ENCODE measurements around the gene SORCS2. TPM values are rescaled to one million over a fixed set of nuclear protein-coding genes. Genes with fewer than 3 reads are reported as not detected.

The SORCS2 gene
- total and polyA plus RNA-seq, 3 donors from 2014 or later, result 2.7 to 4.6 (median 2.9) TPM

- H3K27ac ChIP-seq, result no peak overlapping the region
- 79 to 81% methylated on average over 12 of the region's 12 CpGs for WGBS, 2 donors
- TF ChIP-seq CTCF (IDR thresholded peaks at IDR 0.05), result no peak
- no peak for TF ChIP-seq POLR2A (IDR thresholded peaks at IDR 0.05)
- H3K36me3 ChIP-seq (ENCODE audit: low read depth, missing control alignments), result no peaks in the 10 kb centered on the region
- no peak overlapping the region for H3K4me3 ChIP-seq
- DNase-seq, result no peak
- peaks cover 3% of the 10 kb centered on the region for H3K4me1 ChIP-seq
- no peaks in the 10 kb centered on the region for H3K9me3 ChIP-seq
- intact Hi-C loops (cut with DNase I; ENCODE audit: low total_unique reads), result no loop called here
- no peaks in the 10 kb centered on the region for H3K27me3 ChIP-seq
These were observed 337.2 kb downstream of the SORCS2 start for GRCh38 chr4:7529368-7530080.

- H3K4me3 ChIP-seq, result no peak overlapping the region
- WGBS, 2 donors, result 75 to 90% methylated on average over 6 to 7 of the region's 7 CpGs
- TF ChIP-seq CTCF (IDR thresholded peaks at IDR 0.05) (no peak), POLR2A (IDR thresholded peaks at IDR 0.05) (no peak)
- H3K36me3 ChIP-seq (ENCODE audit: low read depth, missing control alignments), result no peaks in the 10 kb centered on the region
- H3K4me1 ChIP-seq, result peaks cover 3% of the 10 kb centered on the region
- no peaks in the 10 kb centered on the region for H3K9me3 ChIP-seq
- intact Hi-C loops (cut with DNase I; ENCODE audit: low total_unique reads), result no loop called here
- no peaks in the 10 kb centered on the region for H3K27me3 ChIP-seq
- H3K27ac ChIP-seq, result no peak overlapping the region
- no peak for DNase-seq
These were observed 337.7 kb downstream of the SORCS2 start for GRCh38 chr4:7530082-7530481.

DNA sequence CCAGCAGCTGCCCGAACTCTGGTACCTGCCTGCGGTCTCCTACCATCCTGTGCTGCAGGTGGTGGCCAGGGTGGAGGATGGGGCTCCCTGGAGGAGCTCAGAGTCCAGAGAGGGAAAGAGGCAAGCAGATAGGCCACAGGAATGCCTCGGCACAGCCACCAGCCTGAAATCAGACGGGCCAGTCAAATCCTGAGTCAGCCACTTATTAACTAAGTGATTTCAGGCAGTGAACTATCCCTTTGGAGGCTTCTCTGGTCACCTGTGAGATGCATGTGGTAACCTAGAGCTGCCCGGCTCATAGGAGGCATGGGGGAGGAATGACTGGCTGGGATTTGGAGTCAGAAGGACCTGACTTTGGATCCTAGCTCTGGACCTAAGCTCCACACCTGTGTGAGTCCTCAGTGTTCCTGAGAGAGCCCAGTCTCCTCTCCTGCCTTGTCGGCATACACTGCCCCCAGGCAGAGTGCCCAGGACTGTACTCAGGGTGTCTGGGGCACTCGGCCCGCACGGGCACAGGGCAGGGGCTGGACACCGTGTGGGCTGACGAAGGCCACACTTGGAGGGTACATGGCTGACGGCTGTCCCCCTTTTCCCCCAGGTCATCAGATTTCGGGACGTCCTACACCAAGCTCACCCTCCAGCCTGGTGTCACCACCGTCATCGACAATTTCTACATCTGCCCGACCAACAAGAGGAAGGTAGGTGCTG, 338.7 kb downstream of the SORCS2 start:
- no peak for DNase-seq
- no peak overlapping the region for H3K27ac ChIP-seq
- H3K4me3 ChIP-seq, result no peak overlapping the region
- H3K36me3 ChIP-seq (ENCODE audit: low read depth, missing control alignments), result no peaks in the 10 kb centered on the region
- no peaks in the 10 kb centered on the region for H3K9me3 ChIP-seq
- no peaks in the 10 kb centered on the region for H3K27me3 ChIP-seq
- TF ChIP-seq CTCF (IDR thresholded peaks at IDR 0.05), result no peak
- no peak for TF ChIP-seq POLR2A (IDR thresholded peaks at IDR 0.05)
- 74 to 92% methylated on average over 12 to 17 of the region's 17 CpGs for WGBS, 2 donors
- intact Hi-C loops (cut with DNase I; ENCODE audit: low total_unique reads), result no loop called here
- peaks cover 3% of the 10 kb centered on the region for H3K4me1 ChIP-seq

DNA sequence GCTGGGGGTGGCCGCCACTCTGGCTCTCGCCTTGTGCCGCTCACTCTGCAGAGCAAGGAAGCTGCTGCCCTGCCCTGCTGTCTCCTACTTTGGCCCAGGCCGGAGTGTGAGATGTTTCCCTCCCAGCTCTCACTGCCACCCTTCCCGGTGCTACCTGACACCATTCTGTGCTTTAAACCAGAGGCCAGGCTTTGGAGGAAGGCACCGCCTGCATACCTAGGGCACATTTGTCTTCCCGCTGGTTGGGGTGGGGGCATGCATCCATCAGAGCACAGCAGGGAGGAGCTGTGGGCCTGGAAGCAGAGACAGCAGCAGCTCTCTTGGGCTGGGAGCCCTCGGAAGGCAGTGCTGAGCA, 339.3 kb downstream of the SORCS2 start:
- intact Hi-C loops (cut with DNase I; ENCODE audit: low total_unique reads), result no loop called here
- no peaks in the 10 kb centered on the region for H3K27me3 ChIP-seq
- no peak for DNase-seq
- H3K9me3 ChIP-seq, result no peaks in the 10 kb centered on the region
- WGBS, 2 donors, result 84 to 97% methylated on average over 6 to 8 of the region's 8 CpGs
- H3K27ac ChIP-seq, result no peak overlapping the region
- H3K36me3 ChIP-seq (ENCODE audit: low read depth, missing control alignments), result no peaks in the 10 kb centered on the region
- TF ChIP-seq POLR2A (IDR thresholded peaks at IDR 0.05), result no peak
- no peak for TF ChIP-seq CTCF (IDR thresholded peaks at IDR 0.05)
- peaks cover 3% of the 10 kb centered on the region for H3K4me1 ChIP-seq
- no peak overlapping the region for H3K4me3 ChIP-seq
